GM21576 (cell line): ENCODE results near the gene OARD1.

Experiments used
- ATAC-seq: cut with Tn5 transposase; IDR thresholded peaks from one replicate; pipeline ENCODE4 v1.9.1; 2021; ENCODE audit warnings: mild to moderate bottlenecking, moderate library complexity; ENCODE audit not compliant: unreplicated experiment

Gene OARD1

DNA sequence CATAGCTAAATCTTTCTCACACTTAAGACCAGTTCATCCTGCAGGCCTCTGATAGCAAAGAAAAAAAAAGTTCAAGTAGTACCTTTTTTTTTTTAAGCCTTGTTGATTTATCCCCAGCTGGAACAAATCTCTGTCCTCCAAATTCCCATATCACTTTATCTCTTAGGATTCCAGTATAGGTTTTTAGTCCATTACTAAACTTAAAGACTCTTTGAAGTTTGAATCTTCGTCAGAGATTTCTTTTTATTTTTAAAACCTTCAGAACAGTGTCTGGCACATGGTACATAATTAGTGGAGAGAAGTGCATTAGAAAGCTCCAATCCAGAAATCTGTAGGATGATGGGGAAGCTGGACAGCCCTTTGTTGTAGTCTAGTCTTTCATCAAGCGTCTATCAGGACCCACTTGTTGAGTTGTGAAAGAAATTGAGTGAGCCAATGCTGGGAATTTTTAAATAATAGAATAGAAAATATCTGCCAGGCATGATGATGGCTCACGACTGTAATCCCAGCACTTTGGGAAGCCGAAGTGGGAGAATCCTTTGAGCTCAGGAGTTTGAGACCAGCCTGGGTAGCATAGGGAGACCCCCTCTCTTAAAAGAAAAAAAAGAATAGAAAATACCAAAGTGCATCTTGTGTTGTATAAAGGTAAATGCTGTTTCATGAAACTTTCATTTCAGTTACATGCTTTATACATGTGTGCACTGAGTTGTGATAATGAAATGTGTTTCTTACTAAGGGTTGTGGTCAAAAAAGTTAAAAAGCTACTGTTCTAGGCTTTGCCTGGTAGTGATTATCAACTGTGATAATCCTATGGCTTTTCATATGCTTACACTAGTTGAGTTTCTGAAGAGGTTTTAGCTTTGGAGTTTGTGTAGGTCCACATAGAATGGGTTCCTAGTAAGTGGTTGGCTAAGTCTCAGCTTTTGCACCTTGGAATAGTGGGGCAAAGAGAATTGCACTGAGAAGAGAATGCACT is 3.8 kb upstream of the OARD1 start:
- ATAC-seq: no peak

DNA sequence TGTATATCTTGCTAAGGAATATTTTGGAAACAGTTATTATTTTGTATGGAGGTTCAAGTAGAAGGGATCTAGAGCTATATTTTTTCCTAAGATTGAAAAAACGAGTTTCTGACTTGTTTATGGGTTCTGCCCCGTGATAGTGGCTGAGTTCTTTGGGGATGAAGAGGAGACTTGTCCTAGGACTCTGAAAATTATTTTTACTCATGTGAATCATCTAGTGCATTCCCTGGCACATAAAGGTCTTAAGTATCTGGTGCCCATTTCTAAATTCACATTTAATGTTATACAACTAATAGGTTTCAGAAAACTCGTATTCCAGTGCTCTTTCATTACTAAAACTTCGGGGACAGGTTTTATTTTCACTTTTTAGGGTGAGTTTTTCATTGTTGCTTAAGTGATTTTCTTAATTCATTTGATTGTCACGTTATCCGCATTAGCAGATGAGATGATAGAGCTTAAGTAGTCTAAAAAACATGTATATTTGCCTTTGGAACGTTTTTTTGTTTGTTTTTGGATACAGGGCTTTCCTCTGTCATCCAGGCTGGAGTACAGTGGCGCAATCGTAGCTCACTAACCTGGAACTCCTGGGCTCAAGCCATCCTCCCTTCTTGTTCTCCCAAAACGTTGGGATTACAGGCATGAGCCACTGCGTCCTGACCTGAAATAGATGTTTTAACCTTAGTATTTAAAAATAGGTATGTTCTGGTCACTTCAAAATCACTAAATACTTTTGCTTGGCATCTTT is 2.7 kb upstream of the OARD1 start:
- ATAC-seq: no peak

- ATAC-seq: no peak
These were observed 2.0 kb upstream of the OARD1 start for GRCh38 chr6:41073968-41074691.

DNA sequence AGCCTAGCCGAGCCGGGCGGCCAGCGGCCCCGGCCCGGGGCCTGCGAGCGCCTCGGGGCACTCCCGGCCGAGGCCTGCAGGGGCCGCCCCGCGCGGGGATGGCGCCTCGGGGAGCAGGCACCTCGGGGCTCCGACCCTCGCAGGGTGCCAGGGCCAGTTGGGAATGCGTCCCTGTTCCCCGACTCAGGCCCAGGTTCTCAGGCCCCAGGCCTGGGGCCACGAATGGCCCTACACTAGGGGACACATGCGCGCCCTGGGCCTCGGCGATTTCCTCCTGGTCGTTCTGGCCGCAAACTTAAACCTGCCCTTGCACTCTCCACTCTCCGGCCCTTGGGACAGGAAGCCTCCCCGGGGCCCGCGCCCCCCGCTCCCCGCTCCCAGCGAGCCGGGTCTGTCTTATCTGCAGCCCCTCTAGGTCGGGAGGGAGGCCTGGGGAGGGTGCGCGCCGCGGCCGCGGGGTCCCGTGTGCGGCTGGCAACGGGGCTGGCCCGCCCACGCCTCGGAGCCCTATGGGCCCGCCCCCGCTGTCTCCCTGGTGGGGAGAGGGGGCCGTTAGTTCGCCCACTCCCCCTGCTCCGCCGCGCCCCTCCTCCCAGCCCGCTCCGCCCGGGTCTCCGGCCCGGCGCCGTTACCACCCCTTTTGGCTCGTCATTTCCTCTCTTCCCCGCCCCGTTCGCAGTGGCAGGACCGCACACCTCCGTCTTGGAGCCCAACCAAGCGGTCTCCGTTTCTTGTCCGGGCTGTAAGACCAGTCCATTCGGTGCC is 1.2 kb upstream of the OARD1 start:
- ATAC-seq: no peak

- ATAC-seq: peak; percentile 58
These were observed 663 bp upstream of the OARD1 start, which contains the start of gene NFYA for GRCh38 chr6:41072836-41073202. NFYA (plus strand) TSS chr6:41072974; CDS start chr6:41079090, 6,116 bp downstream.

DNA sequence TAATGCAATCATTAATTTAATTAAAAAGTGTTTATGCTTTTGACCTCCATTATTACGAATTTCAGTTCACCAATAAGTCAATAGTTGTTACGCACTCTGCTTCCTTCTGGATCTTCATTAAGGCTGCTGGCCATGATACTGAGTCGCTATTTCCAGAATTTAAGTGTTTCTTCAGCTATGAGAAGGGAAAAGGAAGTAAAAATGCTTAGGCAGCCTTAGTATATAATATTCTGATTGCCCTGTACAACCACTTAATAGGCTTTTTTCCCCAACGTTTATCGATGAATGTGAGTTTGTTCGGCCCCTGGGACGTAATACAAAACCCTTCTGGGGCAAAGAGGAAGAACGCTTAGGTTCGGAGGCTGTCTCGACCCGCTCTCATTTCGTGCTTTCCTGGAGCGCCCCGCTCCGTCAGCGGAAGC is 644 bp downstream of the OARD1 start:
- no peak for ATAC-seq

GRCh38 chr6:41066867-41067304 is 5.3 kb downstream of the OARD1 start:
- ATAC-seq: no peak

DNA sequence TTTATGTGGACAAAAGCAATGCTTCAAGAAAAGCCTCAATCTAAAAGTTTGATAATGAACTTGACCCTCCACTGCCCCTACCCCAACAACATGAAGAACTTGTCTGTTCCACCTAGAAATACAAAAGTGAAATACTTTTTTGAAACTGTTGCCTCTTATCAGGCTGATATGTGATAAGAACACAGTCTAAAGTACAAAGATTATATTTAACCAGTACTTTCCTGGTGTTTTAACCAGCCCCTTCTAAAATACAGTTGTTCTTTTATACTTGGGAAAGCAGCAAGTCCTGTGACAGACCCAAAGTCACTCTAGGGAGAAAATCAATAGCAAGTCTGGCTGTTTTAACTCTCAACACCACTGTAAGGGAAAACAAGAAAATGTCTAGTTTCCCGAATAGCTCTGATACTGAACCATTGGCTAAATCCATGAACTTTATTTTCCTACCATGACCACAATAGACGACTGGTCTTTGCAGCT is 6.6 kb downstream of the OARD1 start:
- ATAC-seq: no peak

- ATAC-seq: no peak
These were observed 7.3 kb downstream of the OARD1 start for GRCh38 chr6:41064841-41065240.

DNA sequence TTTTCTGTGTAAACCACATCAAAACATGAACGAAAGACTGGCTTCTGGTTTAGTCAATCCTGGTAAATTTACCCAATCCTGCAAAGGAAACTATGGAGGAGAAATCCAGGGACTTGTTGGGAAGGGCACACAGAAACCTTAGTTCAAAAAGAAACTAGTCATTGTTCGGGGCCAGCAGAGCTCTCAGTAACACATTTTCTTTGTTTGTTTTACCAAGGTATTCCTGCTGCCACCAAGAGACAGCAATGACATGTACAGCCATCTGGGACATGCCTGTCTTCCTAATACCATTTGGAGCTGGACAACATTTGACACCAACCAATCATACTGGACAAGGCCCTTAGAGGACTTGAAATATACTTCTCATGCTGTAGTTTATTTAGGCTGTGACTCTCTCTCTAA is 8.3 kb downstream of the OARD1 start:
- no peak for ATAC-seq

DNA sequence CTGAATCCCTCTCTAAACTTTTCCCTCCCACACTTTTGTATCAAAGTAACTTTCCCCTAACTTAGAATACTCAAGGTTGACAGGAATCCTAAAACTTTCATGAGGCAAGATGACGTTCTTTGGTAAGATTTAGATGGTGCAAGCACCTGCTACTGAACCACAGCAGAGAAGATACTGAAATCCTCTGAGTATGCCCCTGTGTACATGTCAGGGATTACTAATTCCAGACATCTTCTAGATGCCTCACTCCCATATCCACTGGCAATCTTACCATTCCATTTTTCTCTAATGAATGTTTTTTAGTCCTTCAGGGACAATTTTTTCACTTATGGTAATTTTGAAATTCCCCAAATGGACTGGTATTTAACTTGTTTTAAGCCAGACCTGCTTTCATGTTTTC is 10.1 kb downstream of the OARD1 start:
- no peak for ATAC-seq

- no peak for ATAC-seq
These were observed 10.9 kb downstream of the OARD1 start for GRCh38 chr6:41061196-41061726.

DNA sequence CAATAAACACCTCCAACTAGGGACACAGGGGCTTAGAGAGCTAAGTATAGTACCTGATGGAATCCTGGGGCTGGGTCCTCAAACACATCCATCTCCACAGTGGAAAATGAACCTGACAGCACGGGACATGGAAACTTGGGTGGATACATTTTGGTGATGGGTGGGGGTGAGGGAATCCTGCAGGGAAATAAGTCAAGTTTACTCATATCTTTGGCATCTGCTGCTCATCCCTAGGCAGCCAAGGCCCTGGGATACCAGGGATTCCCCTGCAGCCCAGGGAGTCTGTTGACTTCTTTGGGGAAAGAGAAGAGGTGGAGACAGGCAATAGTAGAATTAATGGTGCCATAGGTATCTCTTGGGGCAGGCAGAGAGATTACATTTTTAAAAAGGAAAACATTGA is 12.6 kb downstream of the OARD1 start:
- no peak for ATAC-seq

- ATAC-seq: no peak
These were observed 13.4 kb downstream of the OARD1 start for GRCh38 chr6:41058783-41059181.

DNA sequence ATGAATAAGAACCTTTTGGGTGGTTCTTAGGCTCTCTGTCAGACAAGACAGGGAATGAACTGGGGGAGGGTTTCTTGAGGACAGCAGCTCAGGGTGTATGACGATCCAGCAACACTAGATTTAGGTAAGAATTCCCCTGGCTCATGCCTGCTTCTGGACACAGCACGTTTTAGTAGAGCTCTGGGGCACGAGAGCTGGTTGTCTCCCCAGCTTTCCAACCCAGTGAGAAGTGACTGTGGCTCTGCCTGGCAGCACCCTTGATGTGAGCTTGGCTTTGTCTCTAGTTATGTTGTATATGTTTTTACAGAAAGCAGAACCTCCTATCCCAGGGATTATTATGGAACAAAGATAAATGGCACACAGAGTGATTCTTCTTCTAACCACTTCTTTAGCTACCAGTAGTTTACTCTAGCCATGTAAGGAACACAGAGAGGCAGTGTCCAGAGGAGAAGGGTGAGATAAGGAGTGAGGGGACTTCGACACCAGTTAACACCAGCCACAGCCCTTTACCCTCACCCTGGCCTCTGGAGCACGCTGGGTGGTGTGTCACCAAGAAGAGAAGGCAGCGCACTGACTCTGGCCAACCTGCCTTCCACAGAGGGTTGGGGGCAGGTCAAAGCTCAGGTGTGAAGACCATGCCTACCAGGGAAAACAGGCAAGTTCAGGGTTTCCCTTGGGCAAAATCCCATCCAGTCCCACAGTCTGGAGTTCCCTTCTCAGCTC is 15.2 kb downstream of the OARD1 start:
- ATAC-seq: no peak

DNA sequence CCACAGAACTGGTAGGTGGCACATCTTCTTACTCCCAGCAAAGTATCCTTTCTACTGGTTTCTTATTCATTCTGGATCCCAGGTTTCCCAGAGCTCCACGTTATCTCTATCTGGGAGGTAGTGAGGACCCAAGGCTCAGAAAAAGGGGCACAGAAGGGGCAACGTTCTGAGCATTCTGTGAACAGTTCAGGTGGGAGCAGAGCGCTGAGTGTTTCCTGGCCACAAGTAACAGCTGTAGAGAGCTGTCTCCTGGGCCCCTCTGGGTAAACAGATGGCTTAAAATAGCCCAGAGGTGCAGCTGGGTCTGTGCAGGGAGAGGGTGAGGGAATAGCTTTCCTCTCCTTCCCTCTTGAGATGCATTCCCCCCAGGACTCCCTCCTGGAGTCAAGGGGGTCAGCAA is 17.0 kb downstream of the OARD1 start:
- no peak for ATAC-seq

DNA sequence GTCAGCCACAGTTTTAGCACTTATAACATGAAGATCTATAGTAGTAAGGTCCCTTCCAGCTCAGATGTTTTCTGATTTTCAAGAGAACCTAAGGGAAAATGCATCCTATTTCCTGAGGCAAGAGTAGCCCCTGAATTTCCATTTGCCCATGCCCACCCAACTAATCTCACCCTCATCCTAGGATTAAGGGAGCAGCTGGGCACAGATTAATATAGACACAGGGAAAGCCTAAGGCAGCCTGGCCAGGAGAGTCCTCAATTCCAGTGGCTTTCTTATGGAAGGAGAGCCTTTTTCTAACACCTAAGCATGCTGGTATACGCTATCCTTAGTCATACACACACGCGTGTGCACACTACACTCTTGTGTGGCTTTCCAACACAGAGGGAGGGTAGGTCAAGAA is 17.6 kb downstream of the OARD1 start:
- ATAC-seq: no peak

GRCh38 chr6:41053041-41053440 is 19.1 kb downstream of the OARD1 start, which contains the start of gene APOBEC2:
APOBEC2 (plus strand) TSS chr6:41053202; CDS start chr6:41053348, 146 bp downstream.
- no peak for ATAC-seq

DNA sequence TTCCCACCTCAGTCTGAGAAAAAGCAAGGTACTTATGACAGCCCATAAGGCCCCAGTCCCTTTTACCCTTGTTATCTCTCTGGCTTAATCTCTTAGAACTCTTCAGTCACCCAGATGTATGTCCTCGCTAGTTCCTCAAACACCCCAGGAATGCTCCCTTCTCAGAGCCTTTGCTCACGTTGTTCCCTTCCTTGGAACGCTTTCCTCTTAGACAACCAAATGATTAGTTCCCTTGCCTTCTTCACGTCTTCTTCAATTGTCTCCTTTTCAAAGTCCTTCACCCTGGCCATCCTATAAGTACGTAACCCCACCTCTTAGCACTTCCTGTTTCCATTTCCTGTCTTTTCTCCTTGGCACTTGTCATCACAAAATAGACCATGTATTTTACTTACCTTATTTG is 20.3 kb downstream of the OARD1 start:
- ATAC-seq: no peak
